CD4-positive, alpha-beta T cell treated with Interferon gamma for 1 hour (primary cell): ENCODE results near the gene YJU2.
"Not testable (repeated sequence)": the region's sequence is repeated elsewhere in the genome, so short reads cannot be mapped to it uniquely, and the experiment has no call there.

Experiments used
- DNase-seq: peaks from one replicate; pipeline ENCODE4 v3.0.0-alpha.2; 2020

YJU2 gene

GRCh38 chr19:4268816-4269430 is 22.0 kb downstream of the YJU2 start:
- no peak for DNase-seq

- no peak for DNase-seq
Measured at GRCh38 chr19:4272894-4273293, 26.0 kb downstream of the YJU2 start.

- not testable (repeated sequence) for DNase-seq
Measured at GRCh38 chr19:4274321-4274686, 27.4 kb downstream of the YJU2 start.

- DNase-seq, result no peak
Measured at GRCh38 chr19:4277191-4277696, 30.4 kb downstream of the YJU2 start.

- DNase-seq, result no peak
Measured at GRCh38 chr19:4278010-4278409, 31.1 kb downstream of the YJU2 start.

- DNase-seq, result no peak
Measured at GRCh38 chr19:4278419-4279266, 31.8 kb downstream of the YJU2 start, which contains the start of gene SHD. TSS of gene SHD (plus strand) at chr19:4279266. CDS start at chr19:4280064, 798 bp downstream.

- DNase-seq, result no peak
Measured at GRCh38 chr19:4279267-4279529, 32.3 kb downstream of the YJU2 start.

GRCh38 chr19:4279530-4280422 is 32.9 kb downstream of the YJU2 start:
- DNase-seq, result no peak

- no peak for DNase-seq
Measured at GRCh38 chr19:4284176-4284958, 37.5 kb downstream of the YJU2 start.

- no peak for DNase-seq
Measured at GRCh38 chr19:4284974-4285373, 38.1 kb downstream of the YJU2 start.

- not testable (repeated sequence) for DNase-seq
Measured at GRCh38 chr19:4286141-4286540, 39.3 kb downstream of the YJU2 start.

GRCh38 chr19:4288091-4288777 is 41.4 kb downstream of the YJU2 start:
- DNase-seq, result no peak

GRCh38 chr19:4291184-4291732 is 44.4 kb downstream of the YJU2 start:
- no peak for DNase-seq

GRCh38 chr19:4292515-4292914 is 45.6 kb downstream of the YJU2 start:
- no peak for DNase-seq

- no peak for DNase-seq
Measured at GRCh38 chr19:4294389-4294788, 47.5 kb downstream of the YJU2 start.

GRCh38 chr19:4295972-4296771 is 49.3 kb downstream of the YJU2 start:
- no peak for DNase-seq

GRCh38 chr19:4297901-4298809 is 51.3 kb downstream of the YJU2 start:
- DNase-seq, result no peak

- DNase-seq, result no peak
Measured at GRCh38 chr19:4298810-4299550, 52.1 kb downstream of the YJU2 start.

- DNase-seq, result no peak
Measured at GRCh38 chr19:4300589-4300988, 53.7 kb downstream of the YJU2 start.
